ENCODE data around the gene TMEM43. TPM values are rescaled to one million over a fixed set of nuclear protein-coding genes. Genes with fewer than 3 reads are reported as not detected.

The TMEM43 gene
- total and polyA plus RNA-seq, 2 of the 13 experiments (the other 11 are each of a cell fraction or from before 2014, with no cell fraction given), result 48.9 to 50.5 TPM

- Histone ChIP-seq H2AFZ (ENCODE audit: low read length) (no peak overlapping the region), H3K79me2 (ENCODE audit: insufficient read depth, low read length) (peaks cover 66% of the 10 kb centered on the region), H3K9me3 (ENCODE audit: low read length) (no peaks in the 10 kb centered on the region), H3K4me1 (ENCODE audit: insufficient read depth, low read length) (peaks cover 60% of the 10 kb centered on the region), H3K4me3 (replicated peaks in 1 of 3; ENCODE audit: insufficient read depth in 1 of 3, low read depth in 2 of 3, low read length in 3 of 3) (peak overlapping the region; percentile 84 to 95 (median 95)), H3K4me2 (ENCODE audit: low read depth, low read length) (peak overlapping the region; percentile 85), H4K20me1 (ENCODE audit: insufficient read depth, low read length) (no peaks in the 10 kb centered on the region), H3K9ac (ENCODE audit: insufficient read depth, low read depth, low read length) (peak overlapping the region; percentile 99), H3K36me3 (replicated peaks in 1 of 2; ENCODE audit: control insufficient read depth in 1 of 2, insufficient read depth in 2 of 2, low read length in 2 of 2) (peaks cover 5 to 9% of the 10 kb centered on the region in 2 experiments; a peak in 3 of 5 replicates), H3K27ac (ENCODE audit: extremely low read length, insufficient read depth, low read length) (peak overlapping the region; percentile 91), H3K27me3 (ENCODE audit: control insufficient read depth in 1 of 2, insufficient read depth in 2 of 2, low read length in 2 of 2) (no peaks in the 10 kb centered on the region; a peak in 1 of 5 replicates)
- DNase-seq (ENCODE audit: low spot score), result peak; percentile 15
- BruUV-seq (replicated peaks), result TSS peak; percentile 69
- peak; percentile 66 for ATAC-seq
- intact Hi-C loops (cut with micrococcal nuclease; ENCODE audit: unreplicated experiment), result loop anchor here (2.0 to 5.0 kb wide), 2 partner anchors 59 to 1210 kb away; no protein-coding TSS in a partner anchor
- ChIA-PET CTCF (ENCODE audit: low intra/inter-chr PET ratio, low total read pairs) (no interaction called here), POLR2A (interaction anchor here (0.8 to 3.0 kb wide), 13 partner anchors 8 to 225 kb away, joined by 3 to 75 read pairs (median 7); partner anchors contain the start of genes CHCHD4, SLC6A6 and TMEM43)
- WGBS (ENCODE audit: low lambda C conversion rate), result 4% methylated on average over 4 of the region's 10 CpGs
- in situ Hi-C loops (cut with HindIII; ENCODE audit: extremely low pct_ligation_motif_present, low pct_unique_long_range_greater_than_20kb), result no loop called here
- FAIRE-seq, result no peak
- TF ChIP-seq DBP (CRISPR knock-in tag; IDR thresholded peaks at IDR 0.05; ENCODE audit: not compliant biosample characterization), result no peak
- TF ChIP-seq ZNF180 (CRISPR knock-in tag; IDR thresholded peaks at IDR 0.05; ENCODE audit: borderline replicate concordance, low read depth), result no peak
- no peak for TF ChIP-seq ZNF792 (CRISPR knock-in tag; IDR thresholded peaks at IDR 0.05)
- TF ChIP-seq CHCHD3 (CRISPR knock-in tag; IDR thresholded peaks at IDR 0.05), result no peak
- TF ChIP-seq HOXA3 (CRISPR knock-in tag; IDR thresholded peaks at IDR 0.05), result no peak
- TF ChIP-seq ZNF619 (CRISPR knock-in tag; IDR thresholded peaks at IDR 0.05), result 0 out of 2 replicates have a peak, but pooled peaks have one; percentile 20
- TF ChIP-seq SSRP1 (CRISPR knock-in tag; IDR thresholded peaks at IDR 0.05), result peak; percentile 45; the same call in 1 of the 2 replicates
- TF ChIP-seq SNAPC5 (CRISPR knock-in tag; IDR thresholded peaks at IDR 0.05; ENCODE audit: borderline replicate concordance), result 0 out of 2 replicates have a peak, but pooled peaks have one; percentile 31
- no peak for TF ChIP-seq MYNN (CRISPR knock-in tag; IDR thresholded peaks at IDR 0.05; ENCODE audit: low read depth)
- no peak for TF ChIP-seq ZNF460 (CRISPR knock-in tag; IDR thresholded peaks at IDR 0.05; ENCODE audit: borderline replicate concordance)
- no peak for TF ChIP-seq ONECUT2 (CRISPR knock-in tag; IDR thresholded peaks at IDR 0.05)
- TF ChIP-seq ELK4 (CRISPR knock-in tag; IDR thresholded peaks at IDR 0.05; ENCODE audit: borderline replicate concordance), result no peak
- no peak for TF ChIP-seq ZNF572 (CRISPR knock-in tag; IDR thresholded peaks at IDR 0.05)
- no peak for TF ChIP-seq RBM39 (IDR thresholded peaks at IDR 0.05; ENCODE audit: low read depth, low read length, poor library complexity, severe bottlenecking)
- 0 out of 2 replicates have a peak, but pooled peaks have one; percentile 47 for TF ChIP-seq ZNF703 (CRISPR knock-in tag; IDR thresholded peaks at IDR 0.05; ENCODE audit: borderline replicate concordance)
- TF ChIP-seq ZNF335 (CRISPR knock-in tag; IDR thresholded peaks at IDR 0.05), result no peak
- TF ChIP-seq EHMT2 (IDR thresholded peaks at IDR 0.05; ENCODE audit: borderline replicate concordance, low read depth, low read length), result no peak
- TF ChIP-seq PAF1 (CRISPR knock-in tag; IDR thresholded peaks at IDR 0.05), result no peak
- no peak for TF ChIP-seq MED1 (CRISPR knock-in tag; IDR thresholded peaks at IDR 0.05)
- TF ChIP-seq REL (CRISPR knock-in tag; conservative IDR thresholded peaks at IDR 0.05), result 0 out of 2 replicates have a peak, but pooled peaks have one; percentile 0
- TF ChIP-seq GLMP (CRISPR knock-in tag; IDR thresholded peaks at IDR 0.05; ENCODE audit: borderline replicate concordance), result no peak
- no peak for TF ChIP-seq GABPA (IDR thresholded peaks at IDR 0.05; ENCODE audit: low read depth, low read length)
- 0 out of 2 replicates have a peak, but pooled peaks have one; percentile 25 for TF ChIP-seq GABPA (CRISPR knock-in tag; IDR thresholded peaks at IDR 0.05; ENCODE audit: low read depth)
These were observed 52.9 kb downstream of the TMEM43 start for GRCh38 chr3:14177580-14178246.
